HEK293 (cell line): ENCODE data around the gene DOP1B.

ENCODE experiments used
- CTCF ChIA-PET: fragments of 350-600 bp; formaldehyde crosslinking; extraction: SDS; loops from one replicate; lab custom pipeline; 2021; ENCODE audit warnings: antibody characterized with exemption; lab: Yijun Ruan, JAX
- POLR2A ChIA-PET: fragments of 300-600 bp; formaldehyde crosslinking; extraction: SDS; loops from one replicate; lab custom pipeline; 2020; ENCODE audit warnings: antibody characterized with exemption, inconsistent platforms; lab: Yijun Ruan, JAX
- H3K27ac ChIP-seq: fragments of 200-500 bp; sonication (Bioruptor generic); 2 replicates; pipeline ENCODE4 v1.5.1; 2014; ENCODE audit warnings: low read depth, low read length, control low read depth, inconsistent platforms; ENCODE audit errors: extremely low read depth
- H3K36me3 ChIP-seq, 2 experiments: fragments of 200-500 bp in 1 of 2; sonication (Bioruptor generic) in 1 of 2; 1 replicate in 1 of 2; 2 replicates in 1 of 2; pipeline ENCODE4 v1.5.1; 2014 to 2017; ENCODE audit warnings: inconsistent platforms in 2 of 2, low read length in 2 of 2; ENCODE audit not compliant: control insufficient read depth in 2 of 2, insufficient read depth in 1 of 2
- H3K4me1 ChIP-seq: fragments of 200-500 bp; sonication (Bioruptor generic); 2 replicates; pipeline ENCODE4 v1.5.1; 2014; ENCODE audit warnings: mild to moderate bottlenecking, low read length, inconsistent platforms; ENCODE audit not compliant: control insufficient read depth, insufficient read depth
- H3K4me3 ChIP-seq: 2 replicates; pipeline ENCODE4 v1.5.1; 2011; ENCODE audit warnings: low read depth, mild to moderate bottlenecking, control low read depth, low read length, moderate library complexity
- H3K9me3 ChIP-seq: fragments of 200-500 bp; sonication (Bioruptor generic); 2 replicates; pipeline ENCODE4 v1.5.1; 2014; ENCODE audit warnings: low read depth, low read length, inconsistent platforms; ENCODE audit not compliant: control insufficient read depth, insufficient read depth
- BCL11B ChIP-seq: fragments of 450-650 bp; formaldehyde crosslinking; IDR thresholded peaks from 2 replicates; pipeline ENCODE4 v1.5.1; 2016; ENCODE audit warnings: low read depth, missing biosample characterization, missing genetic modification characterization
- EGR2 ChIP-seq: fragments of 450-650 bp; formaldehyde crosslinking; IDR thresholded peaks from 2 replicates; pipeline ENCODE4 v1.5.1; 2016; ENCODE audit warnings: low read depth, missing biosample characterization, missing genetic modification characterization
- KLF1 ChIP-seq: fragments of 450-650 bp; formaldehyde crosslinking; IDR thresholded peaks from 2 replicates; pipeline ENCODE4 v1.5.1; 2016; ENCODE audit warnings: missing biosample characterization, missing genetic modification characterization
- KLF8 ChIP-seq: fragments of 450-650 bp; formaldehyde crosslinking; IDR thresholded peaks from 2 replicates; pipeline ENCODE4 v1.5.1; 2016; ENCODE audit warnings: missing biosample characterization, missing genetic modification characterization
- KLF9 ChIP-seq: fragments of 450-650 bp; formaldehyde crosslinking; IDR thresholded peaks from 2 replicates; pipeline ENCODE4 v1.5.1; 2016; ENCODE audit warnings: missing biosample characterization, missing genetic modification characterization, low read depth
- PRDM10 ChIP-seq: fragments of 450-650 bp; formaldehyde crosslinking; IDR thresholded peaks from 2 replicates; pipeline ENCODE4 v1.5.1; 2016; ENCODE audit warnings: missing biosample characterization, missing genetic modification characterization
- SP2 ChIP-seq: fragments of 450-650 bp; formaldehyde crosslinking; IDR thresholded peaks from 2 replicates; pipeline ENCODE4 v1.5.1; 2016; ENCODE audit warnings: missing biosample characterization, missing genetic modification characterization
- SP3 ChIP-seq: fragments of 450-650 bp; formaldehyde crosslinking; IDR thresholded peaks from 2 replicates; pipeline ENCODE4 v1.5.1; 2016; ENCODE audit warnings: missing biosample characterization, missing genetic modification characterization
- WT1 ChIP-seq: fragments of 450-650 bp; formaldehyde crosslinking; IDR thresholded peaks from 2 replicates; pipeline ENCODE4 v1.5.1; 2016; ENCODE audit warnings: missing biosample characterization, missing genetic modification characterization
- ZEB2 ChIP-seq: fragments of 450-650 bp; formaldehyde crosslinking; IDR thresholded peaks from 2 replicates; pipeline ENCODE4 v1.5.1; 2016; ENCODE audit warnings: missing biosample characterization, missing genetic modification characterization
- ZNF114 ChIP-seq: fragments of 450-650 bp; formaldehyde crosslinking; IDR thresholded peaks from 2 replicates; pipeline ENCODE4 v1.5.0; 2017; ENCODE audit warnings: missing biosample characterization, missing genetic modification characterization
- ZNF23 ChIP-seq: fragments of 450-650 bp; formaldehyde crosslinking; IDR thresholded peaks from 2 replicates; pipeline ENCODE4 v1.5.1; 2016; ENCODE audit warnings: missing biosample characterization, missing genetic modification characterization, borderline replicate concordance
- ZNF292 ChIP-seq: fragments of 450-650 bp; formaldehyde crosslinking; IDR thresholded peaks from 2 replicates; pipeline ENCODE4 v1.5.1; 2016; ENCODE audit warnings: low read depth, missing biosample characterization, missing genetic modification characterization, borderline replicate concordance
- ZNF394 ChIP-seq: fragments of 450-650 bp; formaldehyde crosslinking; IDR thresholded peaks from 2 replicates; pipeline ENCODE4 v1.5.1; 2016; ENCODE audit warnings: missing biosample characterization, missing genetic modification characterization, mild to moderate bottlenecking, moderate library complexity, borderline replicate concordance
- ZNF473 ChIP-seq: fragments of 450-650 bp; formaldehyde crosslinking; IDR thresholded peaks from 2 replicates; pipeline ENCODE4 v1.5.1; 2017; ENCODE audit warnings: missing biosample characterization, missing genetic modification characterization
- ZNF837 ChIP-seq: fragments of 450-650 bp; formaldehyde crosslinking; IDR thresholded peaks from 2 replicates; pipeline ENCODE4 v1.5.1; 2016; ENCODE audit warnings: missing biosample characterization, missing genetic modification characterization
- TF ChIP-seq, protein P1 (sequence below): fragments of 450-650 bp; formaldehyde crosslinking; IDR thresholded peaks from 2 replicates; pipeline ENCODE4 v1.5.1; 2016; ENCODE audit warnings: missing biosample characterization, missing genetic modification characterization

DOP1B gene

DNA sequence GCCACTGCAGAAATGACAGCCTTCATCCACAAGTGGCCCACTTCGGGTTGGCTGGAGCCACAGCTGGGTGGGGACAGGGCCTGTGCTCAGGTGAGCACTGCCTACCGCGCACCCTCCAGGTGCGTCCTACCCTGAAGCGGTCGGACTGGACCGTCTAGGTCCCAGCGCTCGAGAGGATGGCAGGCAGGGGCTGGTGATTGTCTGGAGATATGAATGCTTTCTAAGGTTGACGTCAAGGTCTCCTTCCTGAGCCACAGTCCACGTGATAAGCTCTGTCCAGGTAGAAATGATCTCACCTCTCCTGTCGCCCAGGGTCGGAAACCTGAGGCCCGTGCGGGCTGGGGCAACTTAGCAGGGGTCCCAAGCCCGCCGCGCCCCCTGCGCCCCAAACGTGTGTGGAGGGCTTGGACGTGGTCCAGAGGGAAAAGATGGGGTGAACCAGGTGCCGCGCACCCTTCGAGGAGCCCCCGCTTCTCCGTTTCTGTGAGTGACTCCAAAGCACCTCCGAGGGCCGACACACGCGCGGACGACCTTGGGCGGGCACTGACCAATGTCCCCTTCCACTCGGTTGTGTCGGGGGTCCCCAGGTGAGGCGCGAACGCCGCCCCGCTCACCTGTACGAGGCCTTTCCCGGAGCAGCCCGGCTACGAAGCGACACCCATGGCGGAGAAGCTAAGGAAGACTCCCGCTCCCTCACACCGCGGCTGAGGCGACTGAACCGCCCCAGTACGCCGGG, 853 bp upstream of the DOP1B start (continued):
- peak; percentile 78 for TF ChIP-seq ZEB2
- 0 out of 2 replicates have a peak, but pooled peaks have one; percentile 52 for TF ChIP-seq ZNF837 (tag by site-specific recombination)
- TF ChIP-seq, all 188 proteins: peak for 33

DNA sequence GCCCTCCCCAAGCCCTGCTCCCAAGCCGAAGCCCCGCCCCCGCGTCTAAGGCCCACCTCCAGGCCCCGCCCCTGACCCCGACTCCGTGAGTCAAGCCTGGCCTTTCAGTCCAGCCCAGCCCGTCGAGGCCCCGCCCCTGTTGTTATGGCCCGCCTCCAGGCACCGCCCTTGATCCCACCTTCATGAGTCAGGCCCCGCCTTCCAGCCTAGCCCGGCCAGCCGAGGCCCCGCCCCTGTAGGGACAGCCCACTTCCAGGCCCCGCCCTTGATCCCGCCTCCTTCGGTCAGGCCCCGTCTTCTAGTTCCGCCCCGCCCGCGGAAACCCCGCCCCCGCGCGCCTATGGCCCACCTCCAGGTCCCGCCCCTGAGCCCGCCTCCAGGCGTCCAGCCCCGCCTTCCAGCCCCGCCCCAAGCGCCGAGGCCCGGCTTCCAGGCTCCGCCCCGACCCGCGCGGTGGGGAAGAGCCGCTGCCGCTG, 247 bp upstream of the DOP1B start:
- Histone ChIP-seq H3K4me3 (peak overlapping the region; percentile 73), H3K27ac (peak overlapping the region; percentile 73; the same call in 1 of the 2 replicates)
- POLR2A ChIA-PET: interaction anchor here (0.6 to 2.8 kb wide), 14 partner anchors 8 to 273 kb away, joined by 3 to 23 read pairs (median 7); partner anchors contain the start of genes CBR1, CBR3 and MORC3

DNA sequence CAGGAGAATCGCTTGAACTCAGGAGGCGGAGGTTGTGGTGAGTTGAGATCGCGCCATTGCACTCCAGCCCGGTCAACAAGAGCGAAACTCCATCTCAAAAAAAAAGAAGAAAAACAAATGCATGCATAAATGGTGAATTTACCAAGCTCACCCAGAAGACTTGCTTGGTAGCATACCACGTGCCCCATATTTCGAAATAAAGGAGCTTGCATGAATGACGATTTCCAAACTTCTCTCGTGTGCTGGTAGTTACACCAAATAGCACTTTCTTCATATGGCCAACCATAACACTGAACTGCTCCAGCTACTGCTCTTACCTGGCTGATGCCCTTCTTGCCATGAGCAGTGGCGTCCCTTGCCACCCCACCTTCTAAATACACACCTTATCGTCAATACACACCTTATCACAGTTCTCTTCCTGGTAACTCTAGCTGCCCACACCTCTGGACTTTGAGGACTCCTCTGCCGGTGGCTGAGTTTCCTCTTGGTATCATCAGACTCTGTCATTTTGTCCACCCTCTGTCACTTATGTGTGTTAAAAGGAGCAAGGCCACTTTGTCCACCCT, 2.8 kb downstream of the DOP1B start:
- TF ChIP-seq WT1 (tag by site-specific recombination) (no peak), BCL11B (no peak)
- TF ChIP-seq, protein P1, sequence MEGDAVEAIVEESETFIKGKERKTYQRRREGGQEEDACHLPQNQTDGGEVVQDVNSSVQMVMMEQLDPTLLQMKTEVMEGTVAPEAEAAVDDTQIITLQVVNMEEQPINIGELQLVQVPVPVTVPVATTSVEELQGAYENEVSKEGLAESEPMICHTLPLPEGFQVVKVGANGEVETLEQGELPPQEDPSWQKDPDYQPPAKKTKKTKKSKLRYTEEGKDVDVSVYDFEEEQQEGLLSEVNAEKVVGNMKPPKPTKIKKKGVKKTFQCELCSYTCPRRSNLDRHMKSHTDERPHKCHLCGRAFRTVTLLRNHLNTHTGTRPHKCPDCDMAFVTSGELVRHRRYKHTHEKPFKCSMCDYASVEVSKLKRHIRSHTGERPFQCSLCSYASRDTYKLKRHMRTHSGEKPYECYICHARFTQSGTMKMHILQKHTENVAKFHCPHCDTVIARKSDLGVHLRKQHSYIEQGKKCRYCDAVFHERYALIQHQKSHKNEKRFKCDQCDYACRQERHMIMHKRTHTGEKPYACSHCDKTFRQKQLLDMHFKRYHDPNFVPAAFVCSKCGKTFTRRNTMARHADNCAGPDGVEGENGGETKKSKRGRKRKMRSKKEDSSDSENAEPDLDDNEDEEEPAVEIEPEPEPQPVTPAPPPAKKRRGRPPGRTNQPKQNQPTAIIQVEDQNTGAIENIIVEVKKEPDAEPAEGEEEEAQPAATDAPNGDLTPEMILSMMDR: no peak
- Histone ChIP-seq H3K36me3 (no peaks in the 10 kb centered on the region), H3K9me3 (no peaks in the 10 kb centered on the region), H3K4me3 (no peak overlapping the region), H3K27ac (no peak overlapping the region), H3K4me1 (peaks cover 7% of the 10 kb centered on the region)
- ChIA-PET POLR2A (no interaction called here), CTCF (no interaction called here)

More for the DNA sequence above, 247 bp upstream of the DOP1B start:
- CTCF ChIA-PET: interaction anchor here (1.4 to 1.6 kb wide), 2 partner anchors 15 to 32 kb away, joined by 5 to 6 read pairs; no protein-coding TSS in a partner anchor
- no peaks in the 10 kb centered on the region for H3K36me3 ChIP-seq
- TF ChIP-seq EGR2 (tag by site-specific recombination) (peak; percentile 57), KLF8 (tag by site-specific recombination) (peak; percentile 91), ZNF473 (tag by site-specific recombination) (no peak), SP3 (tag by site-specific recombination) (peak; percentile 100), SP2 (tag by site-specific recombination) (peak; percentile 99), ZNF394 (tag by site-specific recombination) (0 out of 2 replicates have a peak, but pooled peaks have one; percentile 3), PRDM10 (tag by site-specific recombination) (0 out of 2 replicates have a peak, but pooled peaks have one; percentile 46), ZNF114 (tag by site-specific recombination) (no peak), KLF1 (tag by site-specific recombination) (peak; percentile 6; the same call in 1 of the 2 replicates), ZNF23 (tag by site-specific recombination) (no peak), KLF9 (peak; percentile 49; the same call in 1 of the 2 replicates), ZNF292 (tag by site-specific recombination) (no peak)
- no peaks in the 10 kb centered on the region for H3K9me3 ChIP-seq
- no peaks in the 10 kb centered on the region for H3K4me1 ChIP-seq
